ENCODE results near the gene TBXAS1.

- TF ChIP-seq, protein P1, sequence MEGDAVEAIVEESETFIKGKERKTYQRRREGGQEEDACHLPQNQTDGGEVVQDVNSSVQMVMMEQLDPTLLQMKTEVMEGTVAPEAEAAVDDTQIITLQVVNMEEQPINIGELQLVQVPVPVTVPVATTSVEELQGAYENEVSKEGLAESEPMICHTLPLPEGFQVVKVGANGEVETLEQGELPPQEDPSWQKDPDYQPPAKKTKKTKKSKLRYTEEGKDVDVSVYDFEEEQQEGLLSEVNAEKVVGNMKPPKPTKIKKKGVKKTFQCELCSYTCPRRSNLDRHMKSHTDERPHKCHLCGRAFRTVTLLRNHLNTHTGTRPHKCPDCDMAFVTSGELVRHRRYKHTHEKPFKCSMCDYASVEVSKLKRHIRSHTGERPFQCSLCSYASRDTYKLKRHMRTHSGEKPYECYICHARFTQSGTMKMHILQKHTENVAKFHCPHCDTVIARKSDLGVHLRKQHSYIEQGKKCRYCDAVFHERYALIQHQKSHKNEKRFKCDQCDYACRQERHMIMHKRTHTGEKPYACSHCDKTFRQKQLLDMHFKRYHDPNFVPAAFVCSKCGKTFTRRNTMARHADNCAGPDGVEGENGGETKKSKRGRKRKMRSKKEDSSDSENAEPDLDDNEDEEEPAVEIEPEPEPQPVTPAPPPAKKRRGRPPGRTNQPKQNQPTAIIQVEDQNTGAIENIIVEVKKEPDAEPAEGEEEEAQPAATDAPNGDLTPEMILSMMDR (IDR thresholded peaks at IDR 0.05; ENCODE audit: poor library complexity, severe bottlenecking): no peak
- TF ChIP-seq SMC3 (conservative IDR thresholded peaks at IDR 0.05; ENCODE audit: poor library complexity): no peak
- no peak for TF ChIP-seq MXI1 (conservative IDR thresholded peaks at IDR 0.05; ENCODE audit: poor library complexity, severe bottlenecking)
- no peak for TF ChIP-seq TAF1 (IDR thresholded peaks at IDR 0.05; ENCODE audit: low read depth)
- TF ChIP-seq, protein P2, sequence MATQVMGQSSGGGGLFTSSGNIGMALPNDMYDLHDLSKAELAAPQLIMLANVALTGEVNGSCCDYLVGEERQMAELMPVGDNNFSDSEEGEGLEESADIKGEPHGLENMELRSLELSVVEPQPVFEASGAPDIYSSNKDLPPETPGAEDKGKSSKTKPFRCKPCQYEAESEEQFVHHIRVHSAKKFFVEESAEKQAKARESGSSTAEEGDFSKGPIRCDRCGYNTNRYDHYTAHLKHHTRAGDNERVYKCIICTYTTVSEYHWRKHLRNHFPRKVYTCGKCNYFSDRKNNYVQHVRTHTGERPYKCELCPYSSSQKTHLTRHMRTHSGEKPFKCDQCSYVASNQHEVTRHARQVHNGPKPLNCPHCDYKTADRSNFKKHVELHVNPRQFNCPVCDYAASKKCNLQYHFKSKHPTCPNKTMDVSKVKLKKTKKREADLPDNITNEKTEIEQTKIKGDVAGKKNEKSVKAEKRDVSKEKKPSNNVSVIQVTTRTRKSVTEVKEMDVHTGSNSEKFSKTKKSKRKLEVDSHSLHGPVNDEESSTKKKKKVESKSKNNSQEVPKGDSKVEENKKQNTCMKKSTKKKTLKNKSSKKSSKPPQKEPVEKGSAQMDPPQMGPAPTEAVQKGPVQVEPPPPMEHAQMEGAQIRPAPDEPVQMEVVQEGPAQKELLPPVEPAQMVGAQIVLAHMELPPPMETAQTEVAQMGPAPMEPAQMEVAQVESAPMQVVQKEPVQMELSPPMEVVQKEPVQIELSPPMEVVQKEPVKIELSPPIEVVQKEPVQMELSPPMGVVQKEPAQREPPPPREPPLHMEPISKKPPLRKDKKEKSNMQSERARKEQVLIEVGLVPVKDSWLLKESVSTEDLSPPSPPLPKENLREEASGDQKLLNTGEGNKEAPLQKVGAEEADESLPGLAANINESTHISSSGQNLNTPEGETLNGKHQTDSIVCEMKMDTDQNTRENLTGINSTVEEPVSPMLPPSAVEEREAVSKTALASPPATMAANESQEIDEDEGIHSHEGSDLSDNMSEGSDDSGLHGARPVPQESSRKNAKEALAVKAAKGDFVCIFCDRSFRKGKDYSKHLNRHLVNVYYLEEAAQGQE (IDR thresholded peaks at IDR 0.05; ENCODE audit: borderline replicate concordance): no peak
- no peak for TF ChIP-seq EZH2 (IDR thresholded peaks at IDR 0.05; ENCODE audit: borderline replicate concordance, insufficient read depth, low read length, poor library complexity, severe bottlenecking)
These were observed 94.0 kb downstream of the TBXAS1 start for GRCh38 chr7:139923090-139923489.

Data from neural cell (in vitro differentiated cells).